Mesendoderm (in vitro differentiated cells): Measurements from ENCODE around the gene ZBED1.

Source experiments
- DNase-seq: peaks from one replicate; pipeline ENCODE4 v3.0.0; 2013
- H2AK5ac ChIP-seq: 2 replicates; pipeline ENCODE4 v1.6.1; 2013; ENCODE audit warnings: low read length, inconsistent platforms
- H2BK120ac ChIP-seq: 2 replicates; pipeline ENCODE4 v1.6.1; 2013; ENCODE audit warnings: low read depth, mild to moderate bottlenecking, low read length, moderate library complexity, mixed read lengths
- H2BK15ac ChIP-seq: replicated peaks from 2 replicates; pipeline ENCODE4 v1.6.1; 2013; ENCODE audit warnings: low read depth, mild to moderate bottlenecking, moderate library complexity
- H2BK5ac ChIP-seq: 2 replicates; pipeline ENCODE4 v1.6.1; 2013; ENCODE audit warnings: low read length, inconsistent platforms
- H3K18ac ChIP-seq: 2 replicates; pipeline ENCODE4 v1.6.1; 2013; ENCODE audit warnings: mild to moderate bottlenecking, low read length, mixed read lengths
- H3K23ac ChIP-seq: one replicate; pipeline ENCODE4 v1.6.1; 2013; ENCODE audit warnings: low read length
- H3K27ac ChIP-seq: 2 replicates; pipeline ENCODE4 v1.5.1; 2013; ENCODE audit warnings: low read depth, mild to moderate bottlenecking, inconsistent platforms, low read length, moderate library complexity
- H3K27me3 ChIP-seq: 2 replicates; pipeline ENCODE4 v1.6.1; 2013; ENCODE audit warnings: low read length, control low read depth, mild to moderate bottlenecking, inconsistent platforms; ENCODE audit not compliant: insufficient read depth, poor library complexity
- H3K36me3 ChIP-seq: 2 replicates; pipeline ENCODE4 v1.6.1; 2013; ENCODE audit warnings: low read length, inconsistent platforms; ENCODE audit not compliant: control insufficient read depth, insufficient read depth
- H3K4ac ChIP-seq: one replicate; pipeline ENCODE4 v1.6.1; 2013; ENCODE audit warnings: low read depth, mild to moderate bottlenecking, low read length, moderate library complexity
- H3K4me1 ChIP-seq: 2 replicates; pipeline ENCODE4 v1.6.1; 2013; ENCODE audit warnings: low read depth, low read length, inconsistent platforms; ENCODE audit not compliant: control insufficient read depth
- H3K4me2 ChIP-seq: 2 replicates; pipeline ENCODE4 v1.6.1; 2013; ENCODE audit warnings: low read length
- H3K4me3 ChIP-seq: 2 replicates; pipeline ENCODE4 v1.5.1; 2013; ENCODE audit warnings: mild to moderate bottlenecking, low read length
- H3K56ac ChIP-seq: one replicate; pipeline ENCODE4 v1.6.1; 2013; ENCODE audit warnings: low read length
- H3K79me1 ChIP-seq: 2 replicates; pipeline ENCODE4 v1.6.1; 2013; ENCODE audit warnings: low read length, inconsistent platforms
- H3K79me2 ChIP-seq: 2 replicates; pipeline ENCODE4 v1.6.1; 2013; ENCODE audit warnings: mild to moderate bottlenecking, low read length; ENCODE audit not compliant: control insufficient read depth, insufficient read depth
- H3K9ac ChIP-seq: 2 replicates; pipeline ENCODE4 v1.6.1; 2013; ENCODE audit warnings: low read length, inconsistent platforms
- H4K5ac ChIP-seq: one replicate; pipeline ENCODE4 v1.6.1; 2013; ENCODE audit warnings: low read length
- H4K8ac ChIP-seq: one replicate; pipeline ENCODE4 v1.6.1; 2013; ENCODE audit warnings: low read depth, mild to moderate bottlenecking, control low read depth, low read length, moderate library complexity
- WGBS: extraction: QIAGEN DNeasy Blood & Tissue Kit; methylation state at CpG from one replicate; pipeline ENCODE4 v1.1.7; 2013; ENCODE audit warnings: low lambda C conversion rate, missing lambda C conversion rate; ENCODE audit not compliant: insufficient coverage; ENCODE audit errors: extremely low coverage; 5-methylcytosine and 5-hydroxymethylcytosine counted together

Gene ZBED1

DNA sequence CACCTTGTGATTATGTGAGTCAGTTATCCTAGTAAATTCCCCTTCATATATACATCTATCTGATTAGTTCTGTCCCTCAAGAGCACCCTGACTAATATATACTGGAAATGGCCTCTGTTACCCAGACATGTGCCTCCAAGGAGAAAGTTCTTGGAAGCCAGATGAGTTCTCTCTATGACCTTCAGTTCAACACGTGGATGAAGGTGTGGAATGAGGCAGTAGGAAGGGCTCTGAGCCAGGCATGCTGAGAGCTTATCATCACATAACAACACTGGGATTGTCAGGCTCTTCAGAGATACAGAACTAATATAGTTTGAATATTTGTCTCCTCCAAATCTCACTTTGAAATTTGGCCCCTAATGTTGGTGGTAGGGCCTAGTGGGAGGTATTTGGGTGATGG is 44.4 kb upstream of the ZBED1 start:
- H3K18ac ChIP-seq: no peak overlapping the region
- no peak overlapping the region for H3K23ac ChIP-seq
- peaks cover 2% of the 10 kb centered on the region for H3K4me1 ChIP-seq
- no peak overlapping the region for H3K4ac ChIP-seq
- no peak overlapping the region for H4K8ac ChIP-seq
- no peak overlapping the region for H3K56ac ChIP-seq
- H3K27ac ChIP-seq: no peak overlapping the region
- H3K36me3 ChIP-seq: no peaks in the 10 kb centered on the region
- no peaks in the 10 kb centered on the region for H3K79me1 ChIP-seq
- no peak overlapping the region for H3K9ac ChIP-seq
- H2BK5ac ChIP-seq: no peak overlapping the region
- no peak for DNase-seq
- H3K4me2 ChIP-seq: no peak overlapping the region
- no peak overlapping the region for H4K5ac ChIP-seq
- no peaks in the 10 kb centered on the region for H3K27me3 ChIP-seq
- no CpG with 5 or more reads among the region's 1 CpG for WGBS
- no peak overlapping the region for H2AK5ac ChIP-seq
- H2BK15ac ChIP-seq: no peak overlapping the region
- no peaks in the 10 kb centered on the region for H3K79me2 ChIP-seq
- no peak overlapping the region for H3K4me3 ChIP-seq
- no peak overlapping the region for H2BK120ac ChIP-seq

DNA sequence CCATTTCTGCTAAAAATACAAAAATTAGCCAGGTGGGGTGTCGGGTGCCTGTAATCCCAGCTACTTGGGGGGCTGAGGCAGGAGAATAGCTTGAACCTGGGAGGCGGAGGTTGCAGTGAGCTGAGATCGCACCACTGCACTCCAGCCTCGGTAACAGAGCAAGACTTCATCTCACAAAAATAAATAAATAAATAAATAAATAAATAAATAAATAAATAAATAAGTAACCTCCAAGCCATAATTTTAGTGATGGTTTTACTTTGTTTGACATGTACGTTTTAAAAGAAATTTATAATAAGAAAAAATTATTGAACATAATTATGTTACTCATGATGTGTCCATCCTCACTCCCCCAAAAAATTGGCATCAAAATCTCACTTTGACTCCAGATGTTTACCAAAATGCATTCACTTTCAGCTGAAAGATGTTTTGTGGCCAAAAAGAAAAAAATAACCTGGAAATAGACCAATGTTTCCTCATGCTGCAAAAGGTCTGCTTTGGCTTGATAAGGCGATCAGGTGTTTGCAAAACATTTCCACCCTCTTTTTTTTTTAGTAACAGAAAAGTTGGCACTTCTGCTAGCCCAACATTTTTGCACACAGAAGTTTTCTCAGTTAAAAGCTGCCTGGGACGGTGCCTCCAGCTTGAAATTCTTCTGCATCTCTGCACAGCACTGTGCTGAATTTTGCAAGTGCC is 42.2 kb upstream of the ZBED1 start:
- H3K4me2 ChIP-seq: no peak overlapping the region
- H2BK120ac ChIP-seq: no peak overlapping the region
- H3K79me2 ChIP-seq: no peaks in the 10 kb centered on the region
- H2BK5ac ChIP-seq: no peak overlapping the region
- H3K56ac ChIP-seq: no peak overlapping the region
- H3K27ac ChIP-seq: no peak overlapping the region
- H3K18ac ChIP-seq: no peak overlapping the region
- no peak overlapping the region for H3K23ac ChIP-seq
- H3K4me3 ChIP-seq: no peak overlapping the region
- no peak overlapping the region for H4K8ac ChIP-seq
- no peak overlapping the region for H4K5ac ChIP-seq
- H3K9ac ChIP-seq: no peak overlapping the region
- no peak overlapping the region for H2AK5ac ChIP-seq
- H2BK15ac ChIP-seq: no peak overlapping the region
- H3K36me3 ChIP-seq: no peaks in the 10 kb centered on the region
- no peaks in the 10 kb centered on the region for H3K27me3 ChIP-seq
- no peaks in the 10 kb centered on the region for H3K79me1 ChIP-seq
- no CpG with 5 or more reads among the region's 7 CpGs for WGBS
- no peak for DNase-seq
- H3K4me1 ChIP-seq: no peaks in the 10 kb centered on the region
- no peak overlapping the region for H3K4ac ChIP-seq

DNA sequence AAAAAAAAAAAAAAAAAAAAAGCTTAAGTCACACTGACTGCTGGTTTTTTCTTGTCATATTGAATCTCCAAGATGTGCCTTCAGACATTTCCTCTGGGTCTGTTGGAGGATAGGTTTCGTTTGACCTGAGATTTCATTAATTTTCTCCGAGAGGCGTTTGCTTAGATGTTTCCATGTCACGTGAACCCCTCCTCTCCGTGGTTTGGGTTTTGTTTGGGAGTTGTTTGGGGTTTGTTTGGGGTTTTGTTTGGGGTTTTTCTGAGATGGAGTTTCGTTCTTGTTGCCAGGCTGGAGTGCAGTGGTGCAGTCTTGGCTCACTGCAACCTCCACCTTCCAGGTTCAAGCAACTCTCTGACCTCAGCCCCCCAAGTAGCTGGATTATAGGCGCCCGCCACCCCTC is 40.8 kb upstream of the ZBED1 start:
- H3K79me1 ChIP-seq: no peaks in the 10 kb centered on the region
- H4K8ac ChIP-seq: no peak overlapping the region
- no peak overlapping the region for H2BK15ac ChIP-seq
- DNase-seq: no peak
- no peak overlapping the region for H3K4me2 ChIP-seq
- no CpG with 5 or more reads among the region's 8 CpGs for WGBS
- H3K27ac ChIP-seq: no peak overlapping the region
- H3K4ac ChIP-seq: no peak overlapping the region
- H3K79me2 ChIP-seq: no peaks in the 10 kb centered on the region
- no peak overlapping the region for H4K5ac ChIP-seq
- H3K9ac ChIP-seq: no peak overlapping the region
- H3K18ac ChIP-seq: no peak overlapping the region
- no peak overlapping the region for H3K4me3 ChIP-seq
- H3K27me3 ChIP-seq: no peaks in the 10 kb centered on the region
- no peak overlapping the region for H3K23ac ChIP-seq
- H3K56ac ChIP-seq: no peak overlapping the region
- H2BK5ac ChIP-seq: no peak overlapping the region
- no peaks in the 10 kb centered on the region for H3K36me3 ChIP-seq
- no peak overlapping the region for H2AK5ac ChIP-seq
- H3K4me1 ChIP-seq: no peaks in the 10 kb centered on the region
- no peak overlapping the region for H2BK120ac ChIP-seq

GRCh38 chrX:2540426-2540947 is 39.7 kb upstream of the ZBED1 start:
- H4K8ac ChIP-seq: no peak overlapping the region
- H3K4me2 ChIP-seq: no peak overlapping the region
- H2BK5ac ChIP-seq: no peak overlapping the region
- no peak overlapping the region for H2BK120ac ChIP-seq
- no peaks in the 10 kb centered on the region for H3K27me3 ChIP-seq
- no peak overlapping the region for H2AK5ac ChIP-seq
- H3K79me2 ChIP-seq: no peaks in the 10 kb centered on the region
- H3K9ac ChIP-seq: no peak overlapping the region
- no peaks in the 10 kb centered on the region for H3K4me1 ChIP-seq
- no peak overlapping the region for H3K23ac ChIP-seq
- no peak overlapping the region for H2BK15ac ChIP-seq
- no peak overlapping the region for H3K18ac ChIP-seq
- no peak for DNase-seq
- H4K5ac ChIP-seq: no peak overlapping the region
- H3K4ac ChIP-seq: no peak overlapping the region
- H3K27ac ChIP-seq: no peak overlapping the region
- WGBS: no CpG with 5 or more reads among the region's 12 CpGs
- H3K56ac ChIP-seq: no peak overlapping the region
- no peaks in the 10 kb centered on the region for H3K36me3 ChIP-seq
- H3K79me1 ChIP-seq: no peaks in the 10 kb centered on the region
- H3K4me3 ChIP-seq: no peak overlapping the region

DNA sequence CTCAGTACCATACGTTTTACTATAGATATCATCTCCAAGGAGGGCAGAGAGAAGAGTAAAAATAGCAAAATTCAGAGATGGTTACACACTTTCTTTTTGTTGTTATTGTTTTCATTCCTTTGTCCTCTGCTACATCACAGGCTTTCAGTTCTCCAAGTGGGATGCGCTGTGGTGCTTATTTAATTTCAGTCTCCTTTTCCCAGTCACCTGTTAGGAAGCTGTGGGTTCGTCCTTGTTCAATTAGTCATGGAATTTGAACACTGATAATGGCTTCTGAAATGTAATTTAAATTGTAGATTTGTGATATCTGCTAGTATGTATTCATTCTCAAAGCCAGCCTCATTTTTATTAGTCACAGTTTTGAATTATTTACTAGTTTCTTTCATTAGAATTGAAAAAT is 38.8 kb upstream of the ZBED1 start:
- Histone ChIP-seq H3K23ac (no peak overlapping the region), H2BK5ac (no peak overlapping the region), H3K9ac (no peak overlapping the region), H3K18ac (no peak overlapping the region), H3K4me1 (no peaks in the 10 kb centered on the region), H2AK5ac (no peak overlapping the region), H3K27me3 (no peaks in the 10 kb centered on the region), H3K27ac (no peak overlapping the region), H3K36me3 (no peaks in the 10 kb centered on the region), H3K79me1 (no peaks in the 10 kb centered on the region), H3K79me2 (no peaks in the 10 kb centered on the region), H2BK15ac (no peak overlapping the region), H3K4me3 (no peak overlapping the region), H3K4me2 (no peak overlapping the region), H4K5ac (no peak overlapping the region), H3K56ac (no peak overlapping the region), H4K8ac (no peak overlapping the region), H2BK120ac (no peak overlapping the region), H3K4ac (no peak overlapping the region)
- no CpG with 5 or more reads among the region's 3 CpGs for WGBS
- DNase-seq: no peak
